GM12801 (cell line): ENCODE data around the gene ECE2.

Experiments used
- TF ChIP-seq, protein P1 (sequence below): IDR thresholded peaks from one replicate; pipeline ENCODE4 v1.5.1; 2011; ENCODE audit warnings: control low read depth; ENCODE audit not compliant: insufficient read length; ENCODE audit errors: extremely low read depth

The ECE2 gene

DNA sequence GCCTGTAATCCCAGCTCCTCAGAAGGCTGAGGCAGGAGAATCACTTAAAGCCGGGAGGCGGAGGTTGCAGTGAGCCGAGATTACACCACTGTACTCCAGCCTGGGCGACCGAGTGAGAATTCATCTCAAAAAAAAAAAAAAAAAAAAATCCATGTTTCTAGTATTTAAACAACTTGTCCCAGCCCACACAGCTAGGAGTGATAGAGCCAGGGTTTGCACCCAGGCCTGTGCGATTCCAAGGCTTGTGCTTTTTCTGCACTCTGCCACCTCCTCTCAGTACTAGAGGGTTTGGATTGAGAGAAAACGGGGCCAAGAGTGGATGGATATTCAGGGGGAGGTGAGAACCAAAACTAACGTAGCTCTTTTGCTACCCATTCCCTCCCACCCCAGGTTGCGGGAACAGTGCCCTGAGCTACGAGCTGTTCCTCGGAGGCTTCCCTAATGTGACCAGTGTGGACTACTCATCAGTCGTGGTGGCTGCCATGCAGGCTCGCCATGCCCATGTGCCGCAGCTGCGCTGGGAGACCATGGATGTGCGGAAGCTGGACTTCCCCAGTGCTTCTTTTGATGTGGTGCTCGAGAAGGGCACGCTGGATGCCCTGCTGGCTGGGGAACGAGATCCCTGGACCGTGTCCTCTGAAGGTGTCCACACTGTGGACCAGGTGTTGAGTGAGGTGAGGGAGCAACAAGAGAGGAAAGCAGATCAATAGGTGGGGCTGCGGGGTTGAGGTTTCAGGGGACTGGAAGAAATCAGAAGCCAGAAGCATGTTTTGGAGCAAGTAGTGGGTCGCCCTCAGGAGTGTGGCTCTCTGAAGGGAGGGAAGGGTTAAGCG is 18.5 kb upstream of the ECE2 start:
- TF ChIP-seq, protein P1, sequence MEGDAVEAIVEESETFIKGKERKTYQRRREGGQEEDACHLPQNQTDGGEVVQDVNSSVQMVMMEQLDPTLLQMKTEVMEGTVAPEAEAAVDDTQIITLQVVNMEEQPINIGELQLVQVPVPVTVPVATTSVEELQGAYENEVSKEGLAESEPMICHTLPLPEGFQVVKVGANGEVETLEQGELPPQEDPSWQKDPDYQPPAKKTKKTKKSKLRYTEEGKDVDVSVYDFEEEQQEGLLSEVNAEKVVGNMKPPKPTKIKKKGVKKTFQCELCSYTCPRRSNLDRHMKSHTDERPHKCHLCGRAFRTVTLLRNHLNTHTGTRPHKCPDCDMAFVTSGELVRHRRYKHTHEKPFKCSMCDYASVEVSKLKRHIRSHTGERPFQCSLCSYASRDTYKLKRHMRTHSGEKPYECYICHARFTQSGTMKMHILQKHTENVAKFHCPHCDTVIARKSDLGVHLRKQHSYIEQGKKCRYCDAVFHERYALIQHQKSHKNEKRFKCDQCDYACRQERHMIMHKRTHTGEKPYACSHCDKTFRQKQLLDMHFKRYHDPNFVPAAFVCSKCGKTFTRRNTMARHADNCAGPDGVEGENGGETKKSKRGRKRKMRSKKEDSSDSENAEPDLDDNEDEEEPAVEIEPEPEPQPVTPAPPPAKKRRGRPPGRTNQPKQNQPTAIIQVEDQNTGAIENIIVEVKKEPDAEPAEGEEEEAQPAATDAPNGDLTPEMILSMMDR, result no peak

DNA sequence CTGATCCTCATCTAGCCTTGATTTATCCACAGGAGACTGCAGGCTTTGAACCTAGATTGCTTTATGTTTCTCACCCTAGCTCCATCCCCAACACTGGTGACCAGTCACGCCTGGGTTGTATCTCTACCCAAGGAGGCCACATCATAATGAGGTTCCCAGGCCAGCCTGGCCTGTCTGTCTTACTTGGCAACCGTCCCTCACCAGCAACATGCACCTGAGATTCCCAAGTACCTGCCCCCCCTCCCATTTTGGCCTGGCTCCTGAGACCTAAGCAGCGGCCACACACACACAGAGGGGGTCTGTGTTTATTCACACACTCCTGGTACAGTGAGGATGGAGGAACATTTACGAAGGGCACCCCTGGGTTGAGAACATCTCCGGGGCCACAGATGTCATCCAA is 16.9 kb upstream of the ECE2 start:
- TF ChIP-seq, protein P1, result no peak

DNA sequence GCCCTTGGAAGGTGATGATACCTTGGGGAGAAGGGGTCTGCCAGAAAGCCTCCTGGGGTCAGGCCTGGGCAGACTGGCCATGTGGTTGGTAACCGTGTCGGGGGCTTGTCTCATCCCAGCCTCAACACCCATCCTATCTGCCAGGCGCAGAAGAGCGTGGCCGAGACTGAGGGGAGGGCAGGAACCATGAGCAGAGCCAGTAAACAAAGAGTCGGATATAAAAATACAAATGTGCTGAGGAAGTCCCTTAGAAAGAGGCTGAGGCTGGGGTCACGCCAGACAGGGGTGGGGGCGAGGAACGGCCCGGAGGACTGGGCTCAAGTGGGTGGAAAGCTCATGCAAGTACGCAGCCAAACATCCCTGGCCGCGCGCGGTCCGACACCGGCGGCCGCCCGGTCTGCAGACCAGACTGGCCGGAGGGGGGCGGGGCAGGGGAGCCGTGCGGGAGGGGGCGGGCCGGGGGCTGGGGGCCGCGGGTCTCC is 16.4 kb upstream of the ECE2 start:
- TF ChIP-seq, protein P1, result no peak

DNA sequence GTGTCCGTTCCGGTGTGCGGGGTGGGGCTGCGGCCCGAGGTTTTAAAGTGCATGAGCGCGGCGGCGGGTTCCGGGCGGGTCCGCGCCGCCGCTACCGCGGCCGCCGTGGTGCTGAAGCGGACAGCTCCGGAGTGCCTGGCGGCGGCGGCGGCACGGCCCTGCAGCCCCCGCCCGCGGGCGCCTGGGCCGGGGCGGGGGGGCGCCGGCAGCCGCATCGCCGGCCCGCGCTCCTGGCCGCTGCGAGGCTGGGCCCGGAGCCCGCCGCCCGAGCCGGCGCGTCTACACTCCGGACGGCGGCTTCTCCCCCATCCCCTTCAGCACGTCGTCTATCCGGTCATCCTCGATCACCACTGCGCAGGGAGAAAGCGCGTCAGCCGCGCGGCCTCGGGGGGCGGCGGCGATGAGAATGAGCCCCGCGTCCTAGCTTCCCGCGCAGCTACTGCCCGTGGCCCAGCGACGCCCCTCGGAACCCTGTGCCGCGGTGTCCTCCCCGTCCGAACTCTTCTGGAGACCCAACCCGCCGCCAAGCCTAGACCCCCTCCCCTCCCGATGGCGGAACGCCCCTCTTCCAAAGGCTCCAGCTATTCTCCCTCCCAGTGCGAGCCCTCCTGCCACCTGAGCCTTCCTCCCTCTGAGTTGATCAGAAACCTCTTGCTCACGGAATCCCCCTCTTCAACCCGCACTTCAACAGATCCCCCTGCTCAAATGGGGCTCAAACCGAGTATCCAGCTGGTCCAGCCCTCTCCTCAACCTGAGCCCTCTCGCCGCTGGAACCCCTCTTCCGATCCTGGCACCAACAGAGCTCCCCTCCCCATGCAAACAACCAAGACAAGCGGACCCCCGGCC is 15.7 kb upstream of the ECE2 start:
- TF ChIP-seq, protein P1, result no peak

DNA sequence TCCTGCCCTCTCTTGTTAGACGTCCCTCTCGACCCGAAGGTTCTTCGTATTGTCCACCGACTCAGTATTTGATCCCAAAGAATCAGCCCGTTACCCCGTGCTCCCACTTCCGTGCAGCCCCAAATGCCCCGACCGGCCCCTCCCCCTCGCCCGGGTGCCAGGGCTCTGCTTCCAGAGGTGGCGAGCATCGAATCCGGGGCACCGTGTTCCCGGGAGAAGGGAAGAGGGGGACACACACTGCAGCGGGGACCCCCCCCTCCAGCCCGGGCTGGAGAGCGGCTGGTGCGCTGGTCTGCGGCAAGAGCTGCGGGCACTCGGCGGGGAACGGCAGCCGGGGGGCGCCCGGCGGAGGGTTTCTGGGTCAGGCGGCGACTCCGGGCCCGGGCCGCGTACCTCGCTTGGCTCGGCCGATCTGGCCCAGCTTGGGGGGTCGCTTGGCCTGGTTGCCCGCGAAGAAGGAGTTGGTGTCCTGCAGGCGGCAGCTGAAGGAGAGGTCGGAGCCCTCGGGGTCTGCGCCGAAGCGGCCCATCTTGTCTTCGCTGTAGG is 15.0 kb upstream of the ECE2 start:
- TF ChIP-seq, protein P1, result no peak

DNA sequence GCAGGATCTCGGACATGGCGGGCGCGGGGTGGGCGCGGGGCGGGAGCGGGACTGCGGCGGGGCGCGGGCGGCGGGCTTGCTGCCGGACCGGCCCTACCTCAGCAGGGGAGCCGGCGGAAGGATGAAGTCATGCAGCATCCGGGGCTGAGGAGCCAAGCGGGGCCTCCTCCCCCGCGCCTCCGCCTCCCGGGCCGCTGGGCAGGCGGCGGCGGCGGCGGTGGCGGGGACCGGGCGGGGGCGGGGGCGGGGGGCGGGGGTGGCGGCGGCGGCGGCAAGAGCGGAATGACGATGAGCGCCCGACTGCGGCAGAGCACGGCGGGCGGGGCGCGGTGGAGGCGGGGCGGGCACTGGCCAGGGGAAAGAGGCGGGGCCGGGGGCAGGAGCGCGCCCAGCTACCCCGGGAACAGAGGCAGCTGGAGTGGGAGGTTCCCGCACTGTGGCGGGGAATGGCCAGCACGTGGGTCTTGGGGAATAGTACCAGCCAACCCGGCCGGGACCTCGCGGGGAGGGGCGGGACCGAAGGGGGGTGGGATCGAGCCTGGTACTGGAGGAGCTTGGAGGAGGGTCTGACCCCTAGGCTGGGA is 14.5 kb upstream of the ECE2 start, which contains the start of gene CAMK2N2:
TSS of gene CAMK2N2 (minus strand) at position 284 of the 584 bp plus-strand sequence. CDS start at position 16, 268 bp downstream.
- TF ChIP-seq, protein P1, result no peak
